NCI-H345 (cell line): Measurements from ENCODE around the gene ARHGAP42.

ENCODE experiments used
- DNase-seq: peaks from one replicate; lab custom pipeline; 2025; lab: John Stamatoyannopoulos, UW

The ARHGAP42 gene

DNA sequence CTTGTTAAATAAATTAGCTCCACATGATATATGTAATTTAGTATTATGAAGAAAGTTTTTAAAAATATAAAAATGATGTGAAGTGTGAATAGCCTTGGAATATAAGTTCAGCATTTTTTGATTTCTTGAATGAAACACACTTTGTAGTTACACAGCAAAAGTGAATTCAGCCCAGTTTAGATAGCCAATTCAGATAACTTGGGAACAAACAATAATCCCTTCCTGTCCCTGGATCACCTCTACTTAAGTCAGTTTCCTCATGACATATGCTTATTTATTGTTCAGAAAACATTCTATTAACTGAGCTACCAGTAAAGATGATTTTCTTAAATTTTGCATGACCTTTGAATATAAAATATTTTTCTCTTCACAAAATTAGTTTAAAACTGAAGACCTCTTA is 335.2 kb downstream of the ARHGAP42 start:
- no peak for DNase-seq

DNA sequence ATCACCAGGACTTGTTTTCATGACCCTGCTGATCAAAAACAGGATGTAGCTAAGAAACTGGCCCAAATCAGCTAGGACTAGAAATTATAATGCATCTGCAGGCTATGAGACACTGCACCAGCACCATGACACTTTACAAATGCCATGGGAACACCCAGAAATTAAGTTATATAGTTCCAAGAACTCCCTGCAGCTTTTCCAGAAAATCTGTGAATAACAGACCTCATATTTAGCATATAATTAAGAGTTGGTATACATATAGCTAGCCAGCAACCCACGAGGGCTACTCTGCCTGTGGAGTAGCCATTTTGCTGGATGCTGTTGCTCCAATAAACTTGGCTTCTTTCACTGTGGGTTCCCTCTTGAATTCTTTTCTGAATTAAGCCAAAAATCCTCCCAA is 341.6 kb downstream of the ARHGAP42 start:
- DNase-seq = no peak

- no peak for DNase-seq
These were observed 342.9 kb downstream of the ARHGAP42 start for GRCh38 chr11:101030015-101030414.

DNA sequence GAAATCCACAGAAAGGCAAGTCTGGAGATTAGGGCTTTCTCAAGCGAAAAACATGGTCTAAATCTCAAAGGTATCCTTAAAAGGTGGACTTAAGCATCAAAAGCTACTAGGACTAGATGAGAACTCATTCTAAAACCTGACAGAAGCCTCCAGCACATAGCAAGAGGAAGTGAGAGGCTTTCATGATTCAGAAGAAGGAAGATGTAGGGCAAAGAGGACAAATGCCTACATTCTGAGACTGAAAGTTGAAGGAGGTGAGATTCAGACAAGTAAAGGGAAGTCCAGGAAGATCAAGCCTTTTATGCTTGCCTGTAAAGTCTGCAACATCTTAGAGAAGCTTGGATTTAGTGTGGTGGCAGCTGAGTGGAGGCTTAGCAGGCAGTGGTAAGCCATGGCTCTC is 343.6 kb downstream of the ARHGAP42 start:
- no peak for DNase-seq

DNA sequence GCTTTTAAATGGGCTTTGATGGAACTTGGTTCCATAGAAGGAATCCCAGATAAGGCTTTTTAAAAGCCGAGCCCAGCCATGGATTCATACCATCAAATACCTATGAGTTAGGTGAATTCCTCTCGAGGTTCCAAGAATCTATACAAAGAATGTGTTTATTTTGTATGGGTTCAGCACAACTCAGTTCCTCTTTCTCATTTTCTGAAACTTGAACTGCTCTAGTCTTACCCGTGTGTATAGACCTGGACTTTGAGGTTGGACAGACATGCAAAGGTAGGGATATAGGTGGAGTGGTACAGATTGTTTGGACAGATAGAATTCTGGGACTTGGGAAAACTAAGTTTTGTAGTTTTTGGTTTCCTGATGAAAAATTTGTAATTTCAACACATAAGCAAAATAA is 344.6 kb downstream of the ARHGAP42 start:
- DNase-seq = no peak

DNA sequence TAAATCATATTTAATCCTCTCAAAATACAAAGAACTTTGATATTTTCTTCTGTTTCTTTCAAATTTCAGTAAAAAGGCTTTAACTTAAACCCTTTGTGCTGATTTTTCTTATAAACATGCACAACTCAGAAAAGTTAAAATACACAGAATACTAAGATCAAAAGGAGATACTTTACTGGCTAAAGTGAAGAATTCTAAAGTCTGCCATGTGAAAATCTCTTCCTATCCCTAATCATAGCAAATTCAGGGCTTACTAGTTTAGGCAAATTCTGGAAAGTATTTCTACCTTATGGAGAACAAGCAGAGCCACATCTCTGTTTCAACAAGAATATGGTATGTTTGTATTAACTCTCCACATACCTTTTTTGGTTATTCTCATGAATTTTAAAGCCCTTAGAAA is 345.9 kb downstream of the ARHGAP42 start:
- no peak for DNase-seq

DNA sequence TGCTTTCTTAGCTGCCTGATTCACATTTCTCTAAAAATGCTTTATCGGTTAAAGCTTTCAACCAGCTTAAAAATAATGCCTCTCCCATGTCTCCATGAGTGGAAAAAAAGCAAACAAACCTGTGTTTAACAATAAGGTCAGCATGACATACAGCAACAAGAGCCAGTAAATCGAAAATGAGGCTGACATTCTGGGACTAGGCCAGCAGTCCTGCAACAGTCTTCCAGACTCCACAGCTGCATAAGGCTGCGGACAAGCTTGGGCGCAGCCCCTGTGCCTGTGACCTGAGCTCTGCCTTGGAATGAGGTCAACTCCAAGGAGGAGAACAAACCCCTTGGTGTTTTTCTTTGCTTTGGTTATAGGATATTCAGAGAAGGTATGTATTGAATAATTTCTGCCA is 347.0 kb downstream of the ARHGAP42 start:
- DNase-seq = peak; percentile 50

- no peak for DNase-seq
These were observed 348.8 kb downstream of the ARHGAP42 start for GRCh38 chr11:101035872-101036271.
